Measurements from ENCODE around the gene GUCY2F. TPM values are rescaled to one million over a fixed set of nuclear protein-coding genes. Genes with fewer than 3 reads are reported as not detected.

Gene GUCY2F
- total RNA-seq, 1 donor from 2014 or later: 0.39 TPM

- Mint-ChIP-seq H3K9me3 (no peaks in the 10 kb centered on the region), H3K36me3 (no peaks in the 10 kb centered on the region), H3K4me3 (no peak overlapping the region), H3K4me1 (ENCODE audit: unreplicated experiment) (peaks cover 22% of the 10 kb centered on the region), H3K27me3 (no peaks in the 10 kb centered on the region), H3K27ac (no peak overlapping the region)
- DNase-seq (ENCODE audit: extremely low spot score, unreplicated experiment): no peak
- TF ChIP-seq CTCF (conservative IDR thresholded peaks at IDR 0.05): no peak
Observed at GRCh38 chrX:109350551-109350950, 131.3 kb downstream of the GUCY2F start.

GRCh38 chrX:109350051-109350450, 131.8 kb downstream of the GUCY2F start:
- no peak for TF ChIP-seq CTCF (conservative IDR thresholded peaks at IDR 0.05)

GRCh38 chrX:109347632-109348031, 134.3 kb downstream of the GUCY2F start:
- Mint-ChIP-seq H3K27me3 (no peaks in the 10 kb centered on the region), H3K4me1 (ENCODE audit: unreplicated experiment) (peaks cover 41% of the 10 kb centered on the region), H3K27ac (no peak overlapping the region), H3K9me3 (peaks cover 4% of the 10 kb centered on the region), H3K4me3 (no peak overlapping the region), H3K36me3 (no peaks in the 10 kb centered on the region)
- DNase-seq (ENCODE audit: extremely low spot score, unreplicated experiment): no peak
- no peak for TF ChIP-seq CTCF (conservative IDR thresholded peaks at IDR 0.05)

More at GRCh38 chrX:109350051-109350450, 131.8 kb downstream of the GUCY2F start:
- Mint-ChIP-seq H3K9me3 (no peaks in the 10 kb centered on the region), H3K4me3 (no peak overlapping the region), H3K27ac (no peak overlapping the region), H3K36me3 (no peaks in the 10 kb centered on the region), H3K27me3 (no peaks in the 10 kb centered on the region), H3K4me1 (ENCODE audit: unreplicated experiment) (peaks cover 22% of the 10 kb centered on the region)
- no peak for DNase-seq (ENCODE audit: extremely low spot score, unreplicated experiment)

- peaks cover 35% of the 10 kb centered on the region for H3K4me1 Mint-ChIP-seq (ENCODE audit: unreplicated experiment)
- peaks cover 6% of the 10 kb centered on the region for H3K9me3 Mint-ChIP-seq
- no peak for DNase-seq (ENCODE audit: extremely low spot score, unreplicated experiment)
- TF ChIP-seq CTCF (conservative IDR thresholded peaks at IDR 0.05): no peak
- H3K36me3 Mint-ChIP-seq: no peaks in the 10 kb centered on the region
- no peaks in the 10 kb centered on the region for H3K27me3 Mint-ChIP-seq
- H3K4me3 Mint-ChIP-seq: no peak overlapping the region
- no peak overlapping the region for H3K27ac Mint-ChIP-seq
Observed at GRCh38 chrX:109346491-109346890, 135.4 kb downstream of the GUCY2F start.

GRCh38 chrX:109345856-109346255, 136.0 kb downstream of the GUCY2F start:
- peaks cover 6% of the 10 kb centered on the region for H3K9me3 Mint-ChIP-seq
- H3K4me1 Mint-ChIP-seq (ENCODE audit: unreplicated experiment): peaks cover 28% of the 10 kb centered on the region
- no peaks in the 10 kb centered on the region for H3K36me3 Mint-ChIP-seq
- no peak overlapping the region for H3K4me3 Mint-ChIP-seq
- TF ChIP-seq CTCF (conservative IDR thresholded peaks at IDR 0.05): no peak
- DNase-seq (ENCODE audit: extremely low spot score, unreplicated experiment): no peak
- no peak overlapping the region for H3K27ac Mint-ChIP-seq
- H3K27me3 Mint-ChIP-seq: no peaks in the 10 kb centered on the region

GRCh38 chrX:109344678-109345077, 137.2 kb downstream of the GUCY2F start:
- H3K36me3 Mint-ChIP-seq: no peaks in the 10 kb centered on the region
- no peak overlapping the region for H3K4me3 Mint-ChIP-seq
- TF ChIP-seq CTCF (conservative IDR thresholded peaks at IDR 0.05): no peak
- peaks cover 6% of the 10 kb centered on the region for H3K9me3 Mint-ChIP-seq
- peaks cover 25% of the 10 kb centered on the region for H3K4me1 Mint-ChIP-seq (ENCODE audit: unreplicated experiment)
- no peaks in the 10 kb centered on the region for H3K27me3 Mint-ChIP-seq
- DNase-seq (ENCODE audit: extremely low spot score, unreplicated experiment): no peak
- no peak overlapping the region for H3K27ac Mint-ChIP-seq

Data from type B pancreatic cell (in vitro differentiated cells).